ENCODE data around the gene CAMK1G. TPM values are rescaled to one million over a fixed set of nuclear protein-coding genes. Genes with fewer than 3 reads are reported as not detected.

Gene CAMK1G
- total RNA-seq, 1 donor from 2014 or later = not detected

DNA sequence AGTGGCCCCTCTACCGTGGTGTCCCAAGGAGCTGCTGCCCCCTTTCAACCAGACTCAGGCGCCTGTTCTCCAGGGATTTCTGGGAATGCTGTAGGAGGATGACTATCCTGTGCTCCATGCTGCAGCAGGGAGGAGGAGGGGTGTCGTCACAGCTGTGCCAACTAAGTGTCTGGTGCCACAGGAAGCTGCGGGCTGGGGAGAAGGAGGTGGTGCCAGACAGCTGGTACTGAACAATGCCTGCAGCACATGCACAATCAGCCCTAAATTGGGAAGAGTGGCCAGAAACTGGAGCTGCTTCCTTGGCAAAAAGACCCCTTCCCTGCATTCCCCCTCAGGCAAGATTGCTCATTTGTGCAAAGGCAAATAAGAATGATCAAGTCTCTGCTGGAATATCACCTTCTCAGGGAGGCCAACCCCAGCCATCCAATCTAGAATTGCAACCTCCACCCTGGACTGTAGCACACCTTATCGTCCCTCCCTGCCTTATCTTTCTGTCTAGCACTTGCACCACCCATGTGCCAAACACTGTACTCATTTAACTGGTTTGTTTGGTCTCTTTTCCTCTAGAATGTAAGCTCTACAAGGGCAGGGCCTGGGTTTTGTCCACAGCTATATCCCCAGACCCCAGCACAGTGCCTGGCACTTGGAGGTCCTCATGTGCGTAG is 35.4 kb downstream of the CAMK1G start:
- peaks cover 4% of the 10 kb centered on the region for H3K36me3 Mint-ChIP-seq (ENCODE audit: low read depth)

GRCh38 chr1:209619696-209620486 is 36.4 kb downstream of the CAMK1G start:
- H3K27me3 Mint-ChIP-seq (ENCODE audit: low read depth) = no peaks in the 10 kb centered on the region
- no peak overlapping the region for H3K4me3 Mint-ChIP-seq (ENCODE audit: low read depth)
- intact Hi-C loops (cut with micrococcal nuclease) = no loop called here
- H3K27ac Mint-ChIP-seq = no peak overlapping the region
- H3K9me3 Mint-ChIP-seq = no peaks in the 10 kb centered on the region
- DNase-seq (ENCODE audit: low spot score) = no peak
- H3K4me1 Mint-ChIP-seq (ENCODE audit: low read depth) = no peaks in the 10 kb centered on the region
- peaks cover 4% of the 10 kb centered on the region for H3K36me3 Mint-ChIP-seq (ENCODE audit: low read depth)

More for the DNA sequence above, 35.4 kb downstream of the CAMK1G start:
- no peak for DNase-seq (ENCODE audit: low spot score)
- Mint-ChIP-seq H3K27me3 (ENCODE audit: low read depth) (no peaks in the 10 kb centered on the region), H3K4me1 (ENCODE audit: low read depth) (no peaks in the 10 kb centered on the region), H3K27ac (no peak overlapping the region), H3K4me3 (ENCODE audit: low read depth) (no peak overlapping the region), H3K9me3 (no peaks in the 10 kb centered on the region)
- intact Hi-C loops (cut with micrococcal nuclease) = no loop called here

GRCh38 chr1:209620487-209620884 is 37.0 kb downstream of the CAMK1G start:
- Mint-ChIP-seq H3K27ac (no peak overlapping the region), H3K27me3 (ENCODE audit: low read depth) (no peaks in the 10 kb centered on the region), H3K4me3 (ENCODE audit: low read depth) (no peak overlapping the region), H3K9me3 (no peaks in the 10 kb centered on the region), H3K36me3 (ENCODE audit: low read depth) (peaks cover 4% of the 10 kb centered on the region), H3K4me1 (ENCODE audit: low read depth) (no peaks in the 10 kb centered on the region)
- intact Hi-C loops (cut with micrococcal nuclease) = no loop called here
- DNase-seq (ENCODE audit: low spot score) = no peak

GRCh38 chr1:209621286-209621685 is 37.8 kb downstream of the CAMK1G start:
- H3K27me3 Mint-ChIP-seq (ENCODE audit: low read depth) = no peaks in the 10 kb centered on the region
- H3K4me3 Mint-ChIP-seq (ENCODE audit: low read depth) = no peak overlapping the region
- H3K9me3 Mint-ChIP-seq = no peaks in the 10 kb centered on the region
- peaks cover 4% of the 10 kb centered on the region for H3K36me3 Mint-ChIP-seq (ENCODE audit: low read depth)
- DNase-seq (ENCODE audit: low spot score) = no peak
- no peaks in the 10 kb centered on the region for H3K4me1 Mint-ChIP-seq (ENCODE audit: low read depth)
- intact Hi-C loops (cut with micrococcal nuclease) = no loop called here
- no peak overlapping the region for H3K27ac Mint-ChIP-seq

GRCh38 chr1:209621741-209622655 is 38.5 kb downstream of the CAMK1G start:
- no peaks in the 10 kb centered on the region for H3K9me3 Mint-ChIP-seq
- peaks cover under 1% of the 10 kb centered on the region for H3K36me3 Mint-ChIP-seq (ENCODE audit: low read depth)
- no peak for DNase-seq (ENCODE audit: low spot score)
- H3K4me3 Mint-ChIP-seq (ENCODE audit: low read depth) = no peak overlapping the region
- H3K27me3 Mint-ChIP-seq (ENCODE audit: low read depth) = no peaks in the 10 kb centered on the region
- H3K27ac Mint-ChIP-seq = no peak overlapping the region
- intact Hi-C loops (cut with micrococcal nuclease) = no loop called here
- H3K4me1 Mint-ChIP-seq (ENCODE audit: low read depth) = no peaks in the 10 kb centered on the region

DNA sequence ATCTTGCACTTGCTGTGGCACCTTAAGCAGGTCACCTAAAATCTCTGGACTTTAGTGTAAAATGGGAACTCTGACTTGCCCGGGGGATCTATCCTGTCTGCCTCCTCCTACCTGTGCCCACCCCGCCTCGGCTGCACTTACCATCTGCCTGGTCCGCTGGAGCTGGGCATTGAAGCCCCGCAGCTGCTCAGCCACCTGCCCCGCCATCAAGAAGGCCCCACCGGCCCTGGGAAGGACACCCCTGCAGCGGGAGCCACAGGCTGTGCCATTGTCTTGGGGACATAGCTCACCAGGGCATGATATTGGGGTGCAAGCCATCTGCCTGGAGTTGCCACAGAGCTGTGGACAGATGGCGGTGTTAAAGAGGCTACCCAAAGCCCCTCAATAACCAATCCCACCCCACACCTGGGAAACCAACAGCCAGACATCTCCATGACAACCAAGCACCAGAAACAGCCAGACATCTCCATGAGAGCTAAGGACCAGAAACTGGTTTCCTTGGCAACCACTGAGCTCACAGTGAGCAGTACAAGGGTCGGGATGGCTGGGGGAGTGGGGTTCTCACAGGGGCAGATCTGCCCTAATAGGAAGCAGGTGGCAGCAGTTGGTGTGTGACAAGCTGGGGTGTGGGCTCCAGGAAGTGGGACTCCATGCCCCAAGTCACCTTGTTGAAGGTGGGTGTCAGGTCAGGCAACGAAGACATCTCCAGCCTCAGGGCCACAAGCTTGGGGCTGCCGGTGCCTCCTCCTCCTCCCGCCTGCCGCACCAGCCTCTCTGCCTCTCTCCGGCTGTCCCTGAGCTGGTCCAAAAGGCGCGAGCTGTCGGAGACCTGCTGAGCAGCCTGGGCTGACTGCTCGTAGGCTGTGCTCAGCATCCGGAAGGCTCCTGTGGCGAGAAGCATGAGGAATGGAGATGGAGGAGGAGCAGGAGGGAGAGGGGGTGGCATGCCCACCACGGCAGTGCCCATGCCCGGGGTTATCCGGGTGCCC is 39.6 kb downstream of the CAMK1G start:
- Mint-ChIP-seq H3K36me3 (ENCODE audit: low read depth) (no peaks in the 10 kb centered on the region), H3K4me3 (ENCODE audit: low read depth) (no peak overlapping the region)
- intact Hi-C loops (cut with micrococcal nuclease) = no loop called here

GRCh38 chr1:209624558-209625549 is 41.3 kb downstream of the CAMK1G start:
- intact Hi-C loops (cut with micrococcal nuclease) = no loop called here
- no peak overlapping the region for H3K27ac Mint-ChIP-seq
- peaks cover 2% of the 10 kb centered on the region for H3K27me3 Mint-ChIP-seq (ENCODE audit: low read depth)

More for the DNA sequence above, 39.6 kb downstream of the CAMK1G start:
- no peak overlapping the region for H3K27ac Mint-ChIP-seq
- no peak for DNase-seq (ENCODE audit: low spot score)
- H3K9me3 Mint-ChIP-seq = no peaks in the 10 kb centered on the region
- no peaks in the 10 kb centered on the region for H3K4me1 Mint-ChIP-seq (ENCODE audit: low read depth)
- no peaks in the 10 kb centered on the region for H3K27me3 Mint-ChIP-seq (ENCODE audit: low read depth)

DNA sequence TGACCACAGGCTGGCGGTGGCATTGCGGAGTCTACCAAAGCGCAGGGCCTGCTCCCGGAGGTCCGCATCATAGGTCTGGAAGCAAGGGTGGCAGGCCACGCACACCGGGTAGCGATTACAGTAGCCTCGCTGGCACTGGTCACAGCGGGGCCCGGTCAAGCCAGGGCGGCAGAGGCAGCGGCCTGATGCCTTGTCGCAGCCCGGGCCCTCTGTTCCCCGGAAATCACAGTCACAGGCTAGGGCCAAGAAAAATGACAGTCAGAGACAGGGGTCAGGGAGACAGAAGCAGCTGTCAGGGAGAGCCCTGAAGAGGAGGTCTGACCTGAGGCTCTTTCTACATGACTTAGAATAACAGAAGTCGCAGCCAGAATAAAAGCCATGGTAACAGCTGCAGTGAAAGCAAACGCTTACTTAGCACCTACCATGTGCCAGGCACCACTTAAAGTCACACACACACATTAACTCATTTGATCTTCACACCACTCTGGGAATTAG is 42.3 kb downstream of the CAMK1G start:
- peaks cover 4% of the 10 kb centered on the region for H3K4me1 Mint-ChIP-seq (ENCODE audit: low read depth)
- H3K4me3 Mint-ChIP-seq (ENCODE audit: low read depth) = no peak overlapping the region
- intact Hi-C loops (cut with micrococcal nuclease) = loop anchor here (2.0 kb wide), 1 partner anchor 49 kb away; no protein-coding TSS in a partner anchor

More at GRCh38 chr1:209624558-209625549, 41.3 kb downstream of the CAMK1G start:
- no peaks in the 10 kb centered on the region for H3K36me3 Mint-ChIP-seq (ENCODE audit: low read depth)
- H3K4me1 Mint-ChIP-seq (ENCODE audit: low read depth) = peaks cover 4% of the 10 kb centered on the region
- no peak overlapping the region for H3K4me3 Mint-ChIP-seq (ENCODE audit: low read depth)
- H3K9me3 Mint-ChIP-seq = no peaks in the 10 kb centered on the region
- DNase-seq (ENCODE audit: low spot score) = no peak

GRCh38 chr1:209626346-209627026 is 43.0 kb downstream of the CAMK1G start:
- intact Hi-C loops (cut with micrococcal nuclease) = loop anchor here (1.0 to 2.0 kb wide), 4 partner anchors 24 to 121 kb away; no protein-coding TSS in a partner anchor
- Mint-ChIP-seq H3K27me3 (ENCODE audit: low read depth) (peaks cover 2% of the 10 kb centered on the region), H3K36me3 (ENCODE audit: low read depth) (no peaks in the 10 kb centered on the region)

More for the DNA sequence above, 42.3 kb downstream of the CAMK1G start:
- no peaks in the 10 kb centered on the region for H3K9me3 Mint-ChIP-seq
- H3K27me3 Mint-ChIP-seq (ENCODE audit: low read depth) = peaks cover 2% of the 10 kb centered on the region
- no peak for DNase-seq (ENCODE audit: low spot score)
- H3K36me3 Mint-ChIP-seq (ENCODE audit: low read depth) = no peaks in the 10 kb centered on the region
- H3K27ac Mint-ChIP-seq = no peak overlapping the region

DNA sequence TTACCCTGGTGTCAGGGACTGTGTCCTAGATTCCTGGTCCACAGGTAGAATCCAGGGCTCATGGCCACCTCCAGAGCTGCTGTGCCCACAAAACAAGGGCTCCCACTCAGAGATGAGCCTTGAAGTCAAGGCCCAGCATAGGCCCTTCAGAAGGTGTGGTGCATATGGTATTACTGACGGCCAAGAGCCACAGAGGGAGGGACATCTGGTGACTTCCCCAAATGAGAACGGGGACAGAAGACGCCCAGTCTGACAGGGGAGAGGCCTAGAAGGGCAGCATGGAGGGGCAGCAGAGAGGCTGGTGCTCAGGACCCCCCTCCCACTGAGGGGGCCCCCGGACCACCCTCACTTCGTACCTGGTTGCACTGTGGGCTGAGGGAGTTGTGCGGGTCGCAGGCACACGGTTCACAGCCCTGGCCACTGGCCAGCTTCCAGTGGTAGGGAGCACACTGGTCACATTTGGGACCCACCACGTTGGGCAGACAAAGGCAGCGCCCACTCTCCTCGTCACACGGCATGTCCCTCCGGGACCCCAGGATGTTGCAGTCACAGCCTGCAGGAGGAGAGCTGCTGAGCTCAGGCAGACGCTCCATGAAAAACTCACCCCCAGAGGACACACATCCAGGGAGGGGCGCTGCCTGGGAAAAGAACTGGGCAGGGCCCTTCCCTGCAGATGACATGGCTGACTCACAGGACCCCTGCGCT is 43.7 kb downstream of the CAMK1G start:
- DNase-seq (ENCODE audit: low spot score) = no peak
- peaks cover 2% of the 10 kb centered on the region for H3K27me3 Mint-ChIP-seq (ENCODE audit: low read depth)
- peaks cover 4% of the 10 kb centered on the region for H3K4me1 Mint-ChIP-seq (ENCODE audit: low read depth)

More at GRCh38 chr1:209626346-209627026, 43.0 kb downstream of the CAMK1G start:
- no peak for DNase-seq (ENCODE audit: low spot score)
- H3K9me3 Mint-ChIP-seq = no peaks in the 10 kb centered on the region
- H3K4me1 Mint-ChIP-seq (ENCODE audit: low read depth) = peaks cover 4% of the 10 kb centered on the region
- no peak overlapping the region for H3K27ac Mint-ChIP-seq
- H3K4me3 Mint-ChIP-seq (ENCODE audit: low read depth) = no peak overlapping the region

More for the DNA sequence above, 43.7 kb downstream of the CAMK1G start:
- intact Hi-C loops (cut with micrococcal nuclease) = loop anchor here (1.0 to 2.0 kb wide), 4 partner anchors 25 to 120 kb away; no protein-coding TSS in a partner anchor
- H3K4me3 Mint-ChIP-seq (ENCODE audit: low read depth) = no peak overlapping the region
- no peaks in the 10 kb centered on the region for H3K9me3 Mint-ChIP-seq
- no peak overlapping the region for H3K27ac Mint-ChIP-seq
- H3K36me3 Mint-ChIP-seq (ENCODE audit: low read depth) = no peaks in the 10 kb centered on the region

All from activated T-helper 2 cell treated with anti-CD3 and anti-CD28 coated beads, Interferon-gamma antibody, Interleukin-2, Interleukin-4, amounts not matched to agents 10 μg/mL and 5 μg/mL and 100 μg/mL, durations not matched to agents 14 hours and 24 hours and 36 hours (primary cell).